K562 (cell line): ENCODE data around the gene GAL3ST1. TPM values are rescaled to one million over a fixed set of nuclear protein-coding genes. Genes with fewer than 3 reads are reported as not detected.

ENCODE experiments used
- ATAC-seq: fragments of 200-7000 bp; cut with Tn5 transposase; 3 replicates; pipeline ENCODE4 v1.9.1; 2020; ENCODE audit warnings: moderate library complexity
- BruUV-seq: library from RNA; stranded (reverse); fragments of 400-500 nt; replicated peaks from 2 replicates; lab custom pipeline; 2021; lab: Mats Ljungman, UMichigan
- CTCF ChIA-PET: fragments of 300-600 bp; formaldehyde crosslinking; extraction: SDS; loops from one replicate; lab custom pipeline; 2021; ENCODE audit warnings: low intra/inter-chr PET ratio; lab: Yijun Ruan, JAX
- POLR2A ChIA-PET: fragments of 300-600, 350-650 bp; sonication (Branson Sonifier 250); formaldehyde crosslinking; extraction: SDS; loops from one replicate; lab custom pipeline; 2021; ENCODE audit warnings: antibody characterized with exemption, inconsistent platforms; lab: Yijun Ruan, JAX
- DNase-seq, 4 experiments: peaks; one replicate each; pipeline versions ENCODE4 v3.0.0 to v3.0.0-alpha.2; 2011 to 2018; ENCODE audit warnings: low spot score in 3 of 4, mixed read lengths in 3 of 4; ENCODE audit errors: extremely low read depth in 1 of 4
- FAIRE-seq: peaks from 2 replicates; lab custom pipeline; 2011; peaks lifted over from hg19 to GRCh38; lab: Jason Lieb, UNC
- H2AFZ ChIP-seq: 2 replicates; pipeline ENCODE4 v1.6.0; 2011; ENCODE audit warnings: low read depth, low read length, control low read depth, inconsistent platforms
- H3K27ac ChIP-seq: fragments of 200-600 bp; 3 replicates; pipeline ENCODE4 v1.8.0; 2011; ENCODE audit warnings: low read depth, mild to moderate bottlenecking, control low read depth, inconsistent platforms, low read length, moderate library complexity, mixed read lengths; ENCODE audit errors: extremely low read depth
- H3K27me3 ChIP-seq, 2 experiments: fragments of 300-600 bp in 1 of 2; 2 replicates in 1 of 2; 3 replicates in 1 of 2; pipeline versions ENCODE4 v1.6.0 to v1.8.0; 2011; ENCODE audit warnings: inconsistent platforms in 2 of 2, low read length in 2 of 2, mild to moderate bottlenecking in 1 of 2, mixed read lengths in 1 of 2, moderate library complexity in 1 of 2; ENCODE audit not compliant: control insufficient read depth in 2 of 2, insufficient read depth in 2 of 2
- H3K36me3 ChIP-seq: fragments of 300-600 bp; 3 replicates; pipeline ENCODE4 v1.8.0; 2011; ENCODE audit warnings: mild to moderate bottlenecking, low read length, inconsistent platforms; ENCODE audit not compliant: control insufficient read depth, insufficient read depth
- H3K4me1 ChIP-seq, 2 experiments: fragments of 200-600 bp in 1 of 2; replicated peaks in 1 of 2; 2 replicates in 1 of 2; 3 replicates in 1 of 2; pipeline versions ENCODE4 v1.5.1 to v1.8.0; 2011; ENCODE audit warnings: inconsistent platforms in 2 of 2, low read length in 2 of 2, mild to moderate bottlenecking in 1 of 2, mixed read lengths in 1 of 2, moderate library complexity in 1 of 2; ENCODE audit not compliant: control insufficient read depth in 2 of 2, insufficient read depth in 2 of 2
- H3K4me2 ChIP-seq: 2 replicates; pipeline ENCODE4 v1.6.1; 2011; ENCODE audit warnings: low read length, control low read depth, inconsistent platforms, mixed read lengths; ENCODE audit not compliant: insufficient read depth
- H3K4me3 ChIP-seq: fragments of 200-600 bp; sonication (generic), shearing (Covaris generic); 2 replicates; pipeline ENCODE4 v1.5.1; 2016; ENCODE audit warnings: control low read depth, inconsistent platforms
- H3K79me2 ChIP-seq: fragments of 200-600 bp; 3 replicates; pipeline ENCODE4 v1.8.0; 2011; ENCODE audit warnings: low read length, inconsistent platforms; ENCODE audit not compliant: control insufficient read depth, insufficient read depth
- H3K9ac ChIP-seq, 2 experiments: 2 replicates each; pipeline versions ENCODE4 v1.6.0 to v1.6.1; 2011; ENCODE audit warnings: low read depth in 2 of 2, low read length in 2 of 2, control low read depth in 1 of 2, inconsistent platforms in 1 of 2, mild to moderate bottlenecking in 1 of 2, mixed read lengths in 1 of 2; ENCODE audit not compliant: insufficient read depth in 1 of 2
- H3K9me1 ChIP-seq: one replicate; pipeline ENCODE4 v1.6.0; 2011; ENCODE audit warnings: inconsistent platforms, mild to moderate bottlenecking, low read length, moderate library complexity; ENCODE audit not compliant: control insufficient read depth, insufficient read depth
- H3K9me3 ChIP-seq: replicated peaks from 2 replicates; pipeline ENCODE4 v1.5.1; 2011; ENCODE audit warnings: low read depth, low read length, inconsistent platforms; ENCODE audit not compliant: control insufficient read depth, insufficient read depth
- H4K20me1 ChIP-seq: replicated peaks from 2 replicates; pipeline ENCODE4 v1.6.1; 2011; ENCODE audit warnings: low read length, inconsistent platforms, mixed read lengths; ENCODE audit not compliant: control insufficient read depth, insufficient read depth
- MCM2 ChIP-seq: fragments of 450-650 bp; IDR thresholded peaks from 2 replicates; pipeline ENCODE4 v1.6.1; 2017; ENCODE audit warnings: low read depth, mild to moderate bottlenecking
- SMARCE1 ChIP-seq: fragments of 450-650 bp; IDR thresholded peaks from 2 replicates; pipeline ENCODE4 v1.7.1; 2016; ENCODE audit warnings: mild to moderate bottlenecking
- TOE1 ChIP-seq, 2 experiments: fragments of 450-650 bp in 1 of 2; sonication (generic) in 1 of 2; formaldehyde crosslinking in 1 of 2; IDR thresholded peaks; 2 replicates each; pipeline versions ENCODE4 v1.7.1 to v1.8.0; 2016 to 2022; ENCODE audit warnings: borderline replicate concordance in 2 of 2, mild to moderate bottlenecking in 2 of 2, antibody characterized with exemption in 1 of 2, inconsistent platforms in 1 of 2, low read depth in 1 of 2, missing genetic modification reagents in 1 of 2, moderate library complexity in 1 of 2
- ZNF12 ChIP-seq: sonication (generic); formaldehyde crosslinking; IDR thresholded peaks from 2 replicates; pipeline ENCODE4 v1.4.0; 2020; ENCODE audit warnings: mild to moderate bottlenecking, missing genetic modification reagents
- ZNF121 ChIP-seq: sonication (generic); formaldehyde crosslinking; conservative IDR thresholded peaks from 2 replicates; pipeline ENCODE4 v1.8.0; 2022; ENCODE audit warnings: missing genetic modification reagents
- ZNF143 ChIP-seq: sonication (generic); formaldehyde crosslinking; IDR thresholded peaks from 2 replicates; pipeline ENCODE4 v1.9.0; 2022; ENCODE audit warnings: mild to moderate bottlenecking, missing genetic modification reagents
- WGBS: fragments of 100-300 bp; shearing (Covaris generic); methylation state at CpG from one replicate; pipeline ENCODE4 v1.1.6; 2016; ENCODE audit warnings: low coverage, mixed read lengths; ENCODE audit not compliant: insufficient coverage; ENCODE audit errors: missing lambda C conversion rate; 5-methylcytosine and 5-hydroxymethylcytosine counted together
- in situ Hi-C: fragments of 300-500 bp; cut with MboI; formaldehyde crosslinking; loops from 4 replicates; pipeline ENCODE4 v1.15.0; 2018; ENCODE audit warnings: inconsistent platforms, mixed read lengths
- intact Hi-C: fragments of 100-400 bp; cut with micrococcal nuclease; formaldehyde crosslinking; loops from 2 replicates; pipeline ENCODE4 v1.14.2; 2022
- polyA plus RNA-seq, 8 experiments: library from polyadenylated mRNA; depleted of rRNA in 4 of 8; stranded (reverse) in 5 of 8; unstranded in 3 of 8; fragments of >200 nt; fragmentation: Nextera tagmentation in 2 of 8; fragmentation: Illumina TruSeq in 1 of 8; extraction: Ambion mirVana in 2 of 8; extraction: Trizol in 1 of 8; gene quantifications; 2 replicates each; pipeline versions ENCODE4 v1.2.1 to v1.2.3, GENCODE V29; 2011 to 2014; ENCODE audit warnings: inconsistent platforms in 1 of 8, missing spikeins in 1 of 8
- total RNA-seq, 7 experiments: library from RNA; depleted of rRNA in 6 of 7; stranded (reverse); fragments of >200 nt in 6 of 7; fragmentation: Illumina TruSeq in 2 of 7; extraction: Trizol in 2 of 7; gene quantifications; 2 replicates each; pipeline versions ENCODE4 v1.2.1 to v1.2.3, GENCODE V29; 2011 to 2021; ENCODE audit warnings: low replicate concordance in 1 of 7
- TF ChIP-seq, protein P1 (sequence below): fragments of 450-650 bp; IDR thresholded peaks from 2 replicates; pipeline ENCODE4 v1.6.1; 2016; ENCODE audit warnings: missing biosample characterization, missing genetic modification characterization
- TF ChIP-seq, protein P2 (sequence below): fragments of 250-450 bp; sonication (Bioruptor Pico); IDR thresholded peaks from 2 replicates; pipeline ENCODE4 v1.8.0; 2022; ENCODE audit warnings: inconsistent platforms

Gene GAL3ST1
- total and polyA plus RNA-seq, 9 of the 15 experiments (the other 6 are each of a cell fraction or from before 2014, with no cell fraction given), result 0.03 to 1.9 (median 0.33) TPM; not detected in 1

DNA sequence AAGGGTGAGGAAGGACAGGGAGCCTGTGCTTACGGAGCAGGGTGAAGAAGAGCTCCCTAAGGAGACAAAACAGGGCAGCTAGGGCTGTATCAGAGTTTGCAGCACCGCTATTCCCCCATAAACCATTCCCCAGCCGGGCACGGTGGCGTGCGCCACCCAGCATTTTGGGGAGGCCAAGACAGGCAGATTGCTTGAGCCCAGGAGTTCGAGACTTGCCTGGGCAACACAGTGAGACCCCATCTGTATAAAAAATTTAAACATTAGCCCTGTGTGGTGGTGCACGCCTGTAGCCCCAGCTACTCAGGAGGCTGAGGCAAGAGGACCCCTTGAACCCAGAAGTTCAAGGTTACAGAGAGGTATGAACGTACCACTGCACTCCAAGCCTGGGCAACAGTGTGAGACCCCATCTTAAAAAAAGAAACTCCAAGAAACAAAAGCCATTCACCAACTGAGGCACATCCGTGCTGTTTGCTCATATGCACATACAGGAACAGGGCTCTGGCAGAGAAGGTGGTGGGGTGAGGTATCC, 4.7 kb downstream of the GAL3ST1 start:
- CTCF ChIA-PET, result no interaction called here
- Histone ChIP-seq H3K4me3 (no peak overlapping the region), H3K4me2 (no peak overlapping the region), H2AFZ (no peak overlapping the region), H3K27me3 (peaks cover 0 to 17% of the 10 kb centered on the region in 2 experiments; a peak in 3 of 5 replicates), H3K36me3 (no peaks in the 10 kb centered on the region), H3K27ac (no peak overlapping the region), H3K4me1 (peaks cover 0 to 8% of the 10 kb centered on the region in 2 experiments; a peak in 2 of 5 replicates), H3K9me3 (no peaks in the 10 kb centered on the region), H3K9ac (no peak overlapping the region), H3K9me1 (no peaks in the 10 kb centered on the region)
- BruUV-seq, result no TSS peak
- ATAC-seq (no peak), DNase-seq (no peak), FAIRE-seq (no peak)
- intact Hi-C loops, result no loop called here
- in situ Hi-C loops, result no loop called here
- POLR2A ChIA-PET, result interaction anchor here (0.8 to 1.4 kb wide), 2 partner anchors 10 to 14 kb away, joined by 4 to 7 read pairs; no protein-coding TSS in a partner anchor
- 19% methylated on average over 9 of the region's 10 CpGs for WGBS
- TF ChIP-seq ZNF121 (CRISPR knock-in tag), result peak; percentile 72
- TF ChIP-seq SMARCE1, result no peak
- TF ChIP-seq, all 486 proteins: peak for 1
- H4K20me1 ChIP-seq, result no peaks in the 10 kb centered on the region; the same call in none of the 2 replicates
- H3K79me2 ChIP-seq, result no peaks in the 10 kb centered on the region

DNA sequence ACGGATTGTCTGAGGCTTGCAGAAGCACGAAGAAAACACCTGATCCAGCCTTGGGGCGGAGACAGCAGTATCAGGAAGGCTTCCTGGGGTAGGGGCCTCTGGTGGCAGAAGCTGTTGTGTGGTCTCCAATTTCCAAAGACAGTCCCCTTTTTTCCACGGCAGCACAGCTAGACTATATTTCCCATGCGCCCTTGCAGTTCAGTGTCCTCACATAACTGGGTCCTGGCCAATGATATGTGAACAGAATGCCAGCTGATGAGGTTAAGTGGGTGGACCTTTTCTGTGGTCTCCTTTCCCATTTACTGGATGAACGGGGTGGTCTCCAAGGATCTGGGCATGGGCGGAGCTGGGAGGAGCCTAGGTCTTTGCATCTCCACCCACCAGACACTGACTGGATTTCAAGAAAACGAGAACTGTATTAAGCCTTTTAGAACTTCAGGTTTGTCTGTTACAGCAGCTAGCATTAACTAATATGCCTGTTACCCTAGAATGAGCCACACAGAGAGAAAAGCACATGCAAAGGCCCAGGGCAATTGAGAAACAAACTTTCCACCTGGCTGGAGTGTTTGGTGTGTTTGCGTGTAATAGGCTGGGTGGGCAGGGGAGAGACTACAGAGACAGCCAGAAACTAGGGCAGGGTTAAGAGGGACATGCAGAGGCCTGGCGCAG, 6.2 kb downstream of the GAL3ST1 start:
- CTCF ChIA-PET, result no interaction called here
- no peak for DNase-seq
- 26% methylated on average over 9 of the region's 10 CpGs for WGBS
- intact Hi-C loops (no loop called here), in situ Hi-C loops (no loop called here)
- no peak overlapping the region for H3K9ac ChIP-seq
- no peak overlapping the region for H2AFZ ChIP-seq
- BruUV-seq, result no TSS peak
- H3K36me3 ChIP-seq, result no peaks in the 10 kb centered on the region
- no peak overlapping the region for H3K4me2 ChIP-seq
- H3K4me3 ChIP-seq, result no peak overlapping the region
- TF ChIP-seq MCM2 (no peak), ZNF12 (CRISPR knock-in tag) (peak; percentile 93), ZNF143 (CRISPR knock-in tag) (no peak), TOE1 (IDR thresholded peaks at IDR 0.05; ENCODE audit: borderline replicate concordance) (no peak), TOE1 (CRISPR knock-in tag; IDR thresholded peaks at IDR 0.05; ENCODE audit: borderline replicate concordance, low read depth) (no peak)
- TF ChIP-seq, protein P1, sequence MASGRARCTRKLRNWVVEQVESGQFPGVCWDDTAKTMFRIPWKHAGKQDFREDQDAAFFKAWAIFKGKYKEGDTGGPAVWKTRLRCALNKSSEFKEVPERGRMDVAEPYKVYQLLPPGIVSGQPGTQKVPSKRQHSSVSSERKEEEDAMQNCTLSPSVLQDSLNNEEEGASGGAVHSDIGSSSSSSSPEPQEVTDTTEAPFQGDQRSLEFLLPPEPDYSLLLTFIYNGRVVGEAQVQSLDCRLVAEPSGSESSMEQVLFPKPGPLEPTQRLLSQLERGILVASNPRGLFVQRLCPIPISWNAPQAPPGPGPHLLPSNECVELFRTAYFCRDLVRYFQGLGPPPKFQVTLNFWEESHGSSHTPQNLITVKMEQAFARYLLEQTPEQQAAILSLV, result no peak
- TF ChIP-seq, protein P2, sequence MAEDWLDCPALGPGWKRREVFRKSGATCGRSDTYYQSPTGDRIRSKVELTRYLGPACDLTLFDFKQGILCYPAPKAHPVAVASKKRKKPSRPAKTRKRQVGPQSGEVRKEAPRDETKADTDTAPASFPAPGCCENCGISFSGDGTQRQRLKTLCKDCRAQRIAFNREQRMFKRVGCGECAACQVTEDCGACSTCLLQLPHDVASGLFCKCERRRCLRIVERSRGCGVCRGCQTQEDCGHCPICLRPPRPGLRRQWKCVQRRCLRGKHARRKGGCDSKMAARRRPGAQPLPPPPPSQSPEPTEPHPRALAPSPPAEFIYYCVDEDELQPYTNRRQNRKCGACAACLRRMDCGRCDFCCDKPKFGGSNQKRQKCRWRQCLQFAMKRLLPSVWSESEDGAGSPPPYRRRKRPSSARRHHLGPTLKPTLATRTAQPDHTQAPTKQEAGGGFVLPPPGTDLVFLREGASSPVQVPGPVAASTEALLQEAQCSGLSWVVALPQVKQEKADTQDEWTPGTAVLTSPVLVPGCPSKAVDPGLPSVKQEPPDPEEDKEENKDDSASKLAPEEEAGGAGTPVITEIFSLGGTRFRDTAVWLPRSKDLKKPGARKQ (CRISPR knock-in tag), result no peak
- FAIRE-seq, result no peak
- POLR2A ChIA-PET, result interaction anchor here (0.6 kb wide), 1 partner anchor 1433 kb away, joined by 4 read pairs; no protein-coding TSS in a partner anchor
- H3K9me3 ChIP-seq, result no peaks in the 10 kb centered on the region
- no peaks in the 10 kb centered on the region; a peak in 2 of 5 replicates for H3K4me1 ChIP-seq
- no peaks in the 10 kb centered on the region for H3K9me1 ChIP-seq
- H4K20me1 ChIP-seq, result no peaks in the 10 kb centered on the region; the same call in none of the 2 replicates
- no peak overlapping the region for H3K27ac ChIP-seq
- ATAC-seq, result no peak
- H3K79me2 ChIP-seq, result no peaks in the 10 kb centered on the region
- peaks cover 0 to 21% of the 10 kb centered on the region in 2 experiments; a peak in 3 of 5 replicates for H3K27me3 ChIP-seq
